ENCODE results near the gene ANKRD12. TPM values are rescaled to one million over a fixed set of nuclear protein-coding genes. Genes with fewer than 3 reads are reported as not detected.
"Not testable (repeated sequence)": the region's sequence is repeated elsewhere in the genome, so short reads cannot be mapped to it uniquely, and the experiment has no call there.

Gene ANKRD12
- total RNA-seq: 10 to 100 TPM; 49.8 to 68.4 (median 54.1) TPM

GRCh38 chr18:9136315-9137155 lies at the start of gene ANKRD12:
ANKRD12 (plus strand) TSS chr18:9136781; CDS start chr18:9182433, 45,652 bp downstream.
- peak within 1 kb of the TSS; percentile 60 for H3K4me3 ChIP-seq (ENCODE audit: low read depth, poor library complexity, severe bottlenecking)
- peak; percentile 96 to 100 for DNase-seq (ENCODE audit: low spot score in 2 of 2)
- TF ChIP-seq CTCF (IDR thresholded peaks at IDR 0.05) (no peak), POLR2A (IDR thresholded peaks at IDR 0.05) (peak in 1 of 2 donors; percentile 84)
- intact Hi-C loops (cut with DNase I; ENCODE audit: low total_unique reads): no loop called here
- WGBS, 2 donors: 0% methylated on average over 15 to 44 of the region's 95 CpGs

- WGBS, 2 donors: 89 to 96% methylated on average over 2 of the region's 2 CpGs
- no peak for DNase-seq (ENCODE audit: low spot score in 2 of 2)
- intact Hi-C loops (cut with DNase I; ENCODE audit: low total_unique reads): no loop called here
- TF ChIP-seq CTCF (IDR thresholded peaks at IDR 0.05): no peak
- no peak for TF ChIP-seq POLR2A (IDR thresholded peaks at IDR 0.05)
- H3K4me3 ChIP-seq (ENCODE audit: low read depth, poor library complexity, severe bottlenecking): no peak overlapping the region
These were observed 49.4 kb upstream of the ANKRD12 start for GRCh38 chr18:9087144-9087543.

GRCh38 chr18:9088252-9088651 lies 48.3 kb upstream of the ANKRD12 start:
- no peak for DNase-seq (ENCODE audit: low spot score in 2 of 2)
- WGBS, 2 donors: 92 to 94% methylated on average over 5 of the region's 5 CpGs
- intact Hi-C loops (cut with DNase I; ENCODE audit: low total_unique reads): no loop called here
- no peak for TF ChIP-seq POLR2A (IDR thresholded peaks at IDR 0.05)
- H3K4me3 ChIP-seq (ENCODE audit: low read depth, poor library complexity, severe bottlenecking): no peak overlapping the region

GRCh38 chr18:9088727-9089126 lies 47.9 kb upstream of the ANKRD12 start:
- DNase-seq (ENCODE audit: low spot score in 2 of 2); intact Hi-C loops (cut with DNase I; ENCODE audit: low total_unique reads); H3K4me3 ChIP-seq (ENCODE audit: low read depth, poor library complexity, severe bottlenecking): not testable (repeated sequence)
- WGBS, 2 donors: 92 to 100% methylated on average over 2 of the region's 2 CpGs

GRCh38 chr18:9090578-9090977 lies 46.0 kb upstream of the ANKRD12 start:
- no peak for DNase-seq (ENCODE audit: low spot score in 2 of 2)
- 89 to 91% methylated on average over 5 of the region's 5 CpGs for WGBS, 2 donors
- intact Hi-C loops (cut with DNase I; ENCODE audit: low total_unique reads): no loop called here

GRCh38 chr18:9091066-9091476 lies 45.5 kb upstream of the ANKRD12 start:
- intact Hi-C loops (cut with DNase I; ENCODE audit: low total_unique reads): no loop called here
- WGBS, 2 donors: 82 to 86% methylated on average over 4 of the region's 4 CpGs
- TF ChIP-seq CTCF (IDR thresholded peaks at IDR 0.05) (no peak), POLR2A (IDR thresholded peaks at IDR 0.05) (no peak)
- H3K4me3 ChIP-seq (ENCODE audit: low read depth, poor library complexity, severe bottlenecking): no peak overlapping the region
- no peak for DNase-seq (ENCODE audit: low spot score in 2 of 2)

More at GRCh38 chr18:9090578-9090977, 46.0 kb upstream of the ANKRD12 start:
- H3K4me3 ChIP-seq (ENCODE audit: low read depth, poor library complexity, severe bottlenecking): no peak overlapping the region
- TF ChIP-seq POLR2A (IDR thresholded peaks at IDR 0.05) (no peak), CTCF (IDR thresholded peaks at IDR 0.05) (no peak)
